GM23338 (cell line): ENCODE data around the gene CACNA1A.

ENCODE experiments used
- CTCF ChIP-seq, 2 experiments: fragments of 200-600 bp in 1 of 2; sonication (generic) in 1 of 2; conservative IDR thresholded peaks; 2 replicates each; pipeline versions ENCODE4 v1.5.1 to v1.6.1; 2016 to 2017; ENCODE audit warnings: antibody characterized with exemption in 2 of 2, low read depth in 2 of 2, mild to moderate bottlenecking in 2 of 2, moderate library complexity in 1 of 2
- ETS1 ChIP-seq: IDR thresholded peaks from 2 replicates; pipeline ENCODE4 v1.6.1; 2016; ENCODE audit warnings: antibody characterized with exemption
- EZH2 ChIP-seq: fragments of 200-600 bp; sonication (generic); IDR thresholded peaks from one replicate; pipeline ENCODE4 v1.8.0; 2017; ENCODE audit warnings: antibody characterized with exemption, mild to moderate bottlenecking, low read depth; ENCODE audit not compliant: unreplicated experiment
- EZH2phosphoT487 ChIP-seq: fragments of 200-600 bp; sonication (generic); IDR thresholded peaks from one replicate; pipeline ENCODE4 v1.8.1; 2018; ENCODE audit warnings: antibody characterized with exemption; ENCODE audit not compliant: unreplicated experiment
- JUNB ChIP-seq: IDR thresholded peaks from one replicate; pipeline ENCODE4 v1.6.1; 2016; ENCODE audit warnings: antibody characterized with exemption; ENCODE audit not compliant: unreplicated experiment
- NANOG ChIP-seq: IDR thresholded peaks from 2 replicates; pipeline ENCODE4 v1.6.1; 2016; ENCODE audit warnings: antibody characterized with exemption, borderline replicate concordance
- POLR2AphosphoS5 ChIP-seq: IDR thresholded peaks from 2 replicates; pipeline ENCODE4 v1.6.1; 2016; ENCODE audit warnings: antibody characterized with exemption, low read depth
- REST ChIP-seq: IDR thresholded peaks from one replicate; pipeline ENCODE4 v1.6.1; 2018; ENCODE audit warnings: antibody characterized with exemption; ENCODE audit not compliant: unreplicated experiment
- STAT1 ChIP-seq: IDR thresholded peaks from one replicate; pipeline ENCODE4 v1.6.1; 2016; ENCODE audit warnings: antibody characterized with exemption; ENCODE audit not compliant: unreplicated experiment
- ZNF114 ChIP-seq: fragments of 250-450 bp; sonication (Bioruptor Pico); IDR thresholded peaks from 2 replicates; pipeline ENCODE4 v1.5.0; 2020; ENCODE audit warnings: mild to moderate bottlenecking, moderate library complexity
- ZNF331 ChIP-seq: fragments of 250-450 bp; sonication (Bioruptor Pico); IDR thresholded peaks from 2 replicates; pipeline ENCODE4 v1.5.0; 2020; ENCODE audit warnings: low read depth, mild to moderate bottlenecking, moderate library complexity

GRCh38 chr19:13538601-13539253, 32.4 kb upstream of the CACNA1A start:
- TF ChIP-seq CTCF (conservative IDR thresholded peaks at IDR 0.05; ENCODE audit: low read depth in 2 of 2) (no peak), EZH2phosphoT487 (no peak), POLR2AphosphoS5 (no peak), JUNB (no peak), STAT1 (no peak), REST (no peak), ETS1 (no peak), ZNF114 (no peak), EZH2 (no peak), ZNF331 (CRISPR knock-in tag) (no peak), NANOG (no peak)
